ENCODE measurements around the gene SSH2.

GRCh38 chr17:29620779-29621500 lies 309.1 kb downstream of the SSH2 start:
- TF ChIP-seq EZH2 (IDR thresholded peaks at IDR 0.05; ENCODE audit: borderline replicate concordance, low read depth, low read length, severe bottlenecking) = no peak
- no peak for TF ChIP-seq CTCF (IDR thresholded peaks at IDR 0.05; ENCODE audit: borderline replicate concordance, extremely low read depth, low read length, poor library complexity, severe bottlenecking)
